LHCN-M2 (cell line): ENCODE data around the gene LINGO4. TPM values are rescaled to one million over a fixed set of nuclear protein-coding genes. Genes with fewer than 3 reads are reported as not detected.

Source experiments
- DNase-seq: peaks from one replicate; pipeline ENCODE4 v3.0.0-alpha.2; 2012; ENCODE audit warnings: low read depth
- total RNA-seq: library from RNA; depleted of rRNA; stranded (reverse); fragments of >200 nt; gene quantifications from 2 replicates; pipeline ENCODE4 v1.2.3, GENCODE V29; 2014

The LINGO4 gene
- total RNA-seq, 1 experiment from 2014 or later: not detected

DNA sequence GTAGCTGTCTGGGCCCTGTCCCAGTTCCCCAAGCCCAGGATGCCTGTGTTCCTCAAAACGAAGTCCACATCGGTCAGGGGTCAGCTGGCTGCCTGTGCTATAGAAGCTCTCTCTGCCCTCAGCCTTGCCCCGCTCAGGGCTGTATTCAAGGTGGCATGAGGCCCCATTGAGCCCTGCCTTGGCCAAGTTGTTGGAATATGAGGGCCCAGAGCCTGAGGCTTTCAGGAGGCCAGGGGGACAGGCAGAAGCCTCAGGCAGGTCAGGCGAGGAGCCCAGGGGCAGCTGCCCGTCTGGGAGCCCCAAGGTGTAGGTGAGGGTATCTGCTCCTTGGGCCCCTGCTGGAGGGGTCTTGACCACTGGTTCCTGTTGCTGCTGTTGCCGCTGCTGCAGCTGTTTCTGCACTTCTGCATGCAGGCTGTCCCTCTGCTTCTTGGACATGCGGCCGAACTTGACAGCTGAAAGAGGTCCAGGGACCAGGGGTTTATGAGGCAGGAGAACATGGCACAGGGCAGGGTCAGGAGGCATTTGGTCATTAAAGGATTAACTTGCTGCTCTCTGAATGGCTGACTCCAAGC, 9.8 kb upstream of the LINGO4 start:
- no peak for DNase-seq

- no peak for DNase-seq
These were observed 9.2 kb upstream of the LINGO4 start for GRCh38 chr1:151814426-151814825.

DNA sequence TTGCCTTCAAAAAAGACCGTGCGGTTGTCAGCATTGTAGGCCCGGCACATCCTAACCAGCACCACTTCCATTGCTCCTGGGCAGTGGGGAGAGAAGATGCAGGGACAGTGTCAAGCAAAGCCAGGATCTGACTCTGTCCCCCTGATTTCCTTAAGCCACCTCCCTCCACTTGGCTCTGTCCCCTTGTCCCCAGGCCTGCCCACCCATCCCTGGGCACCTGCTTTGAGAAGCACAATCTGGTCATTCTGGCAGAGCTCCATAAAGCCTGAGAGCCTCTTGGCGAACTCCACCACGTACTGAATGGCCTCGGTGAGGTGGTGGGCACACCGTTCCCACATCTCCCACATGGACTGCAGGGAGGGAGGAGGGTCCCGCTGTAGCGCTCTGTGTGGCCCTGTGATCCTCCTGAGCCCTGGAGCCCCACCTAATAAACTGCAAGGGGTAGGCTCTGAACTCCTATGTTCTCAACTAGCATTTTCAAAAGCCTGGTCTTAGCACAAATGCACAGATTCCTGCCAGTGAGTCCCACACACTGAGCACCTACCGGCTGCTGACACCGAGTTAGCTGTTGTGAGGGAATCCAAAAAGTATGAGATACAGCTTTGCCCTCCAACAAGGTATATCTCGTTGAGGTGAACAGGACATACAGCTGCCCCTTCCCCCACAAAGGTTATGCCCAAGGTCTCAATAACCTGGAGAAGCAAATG, 8.2 kb upstream of the LINGO4 start:
- DNase-seq: no peak

GRCh38 chr1:151811181-151811580, 6.0 kb upstream of the LINGO4 start:
- DNase-seq: peak; percentile 86

DNA sequence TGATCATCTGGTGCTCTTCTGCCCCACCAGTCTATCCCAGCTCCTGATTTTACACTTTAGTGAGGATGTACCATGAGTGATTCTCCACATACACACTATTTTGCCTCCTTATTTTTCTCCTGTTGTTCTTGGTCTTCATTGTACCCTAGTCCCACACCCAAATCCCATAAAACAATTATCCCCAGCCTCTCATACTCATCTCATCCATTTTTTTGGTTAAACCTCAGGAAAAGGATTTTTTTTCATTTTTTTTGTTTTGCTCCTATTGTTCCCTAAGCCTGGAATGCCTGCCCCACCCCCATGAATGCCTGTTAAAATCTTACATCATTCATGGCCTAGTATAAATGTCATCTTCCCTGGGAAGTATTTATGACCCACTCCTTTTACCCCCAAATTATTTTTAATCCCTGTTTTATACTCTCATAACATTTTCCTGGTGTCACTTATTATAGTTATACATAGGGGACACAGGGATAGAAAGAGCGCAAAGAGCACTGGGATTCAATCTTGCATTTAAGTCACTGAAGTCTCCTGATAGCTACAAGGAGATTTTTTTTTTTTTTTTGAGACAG, 4.9 kb upstream of the LINGO4 start:
- no peak for DNase-seq

DNA sequence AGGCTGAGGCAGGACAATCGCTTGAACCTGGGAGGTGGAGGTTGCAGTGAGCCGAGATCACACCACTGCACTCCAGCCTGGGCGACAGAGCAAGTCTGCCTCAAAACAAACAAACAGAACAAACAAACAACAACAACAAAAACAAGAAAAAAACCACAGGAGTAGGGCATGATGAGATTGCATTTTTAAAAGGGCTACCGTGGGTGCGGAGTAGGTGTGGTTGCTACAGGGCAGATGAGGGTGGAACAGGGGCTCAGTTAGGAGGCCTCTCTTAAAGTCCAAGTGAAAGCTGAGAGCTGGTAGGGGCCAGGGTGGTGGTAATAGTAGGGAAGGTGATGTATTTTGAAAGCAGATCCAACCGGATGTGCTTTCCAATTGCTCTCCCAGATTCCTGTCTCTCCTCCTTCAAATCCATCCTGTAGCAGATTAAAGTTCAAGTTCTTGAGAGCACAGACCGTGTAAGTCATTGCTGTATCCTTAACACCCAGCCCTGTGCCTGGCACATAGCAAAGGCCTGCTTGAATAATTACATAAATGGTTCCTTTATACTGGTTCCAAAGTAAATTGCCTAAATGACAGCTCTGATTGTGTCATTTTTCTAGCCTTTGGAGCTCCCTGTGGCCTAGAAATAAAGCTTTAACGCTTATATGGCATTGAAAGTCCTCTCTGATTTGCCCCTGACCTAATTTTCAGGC, 4.2 kb upstream of the LINGO4 start:
- no peak for DNase-seq

GRCh38 chr1:151807766-151808165, 2.5 kb upstream of the LINGO4 start:
- no peak for DNase-seq

GRCh38 chr1:151807131-151807530, 1.9 kb upstream of the LINGO4 start:
- DNase-seq: no peak

DNA sequence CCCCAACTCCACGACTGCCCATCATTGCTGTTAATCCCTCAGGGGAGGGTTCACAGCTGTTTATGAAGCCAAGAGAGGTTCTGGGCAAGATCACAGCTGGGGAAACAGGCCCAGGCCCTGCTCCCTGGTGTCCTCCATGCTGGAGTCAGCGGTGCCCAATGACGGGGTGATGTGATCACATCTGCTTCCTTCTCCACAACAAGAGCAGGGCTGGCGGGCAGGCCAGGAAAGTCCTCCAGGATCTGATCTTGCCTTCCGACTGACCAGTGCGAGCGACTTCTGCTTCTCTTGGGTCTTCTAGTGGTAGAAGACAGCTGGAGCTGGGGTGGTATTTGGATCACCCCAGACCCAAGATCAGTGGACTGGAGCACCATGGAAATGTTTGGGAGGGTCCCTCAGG, 951 bp upstream of the LINGO4 start:
- no peak for DNase-seq

GRCh38 chr1:151803915-151804314, 1.3 kb downstream of the LINGO4 start:
- no peak for DNase-seq

- DNase-seq: no peak
These were observed 2.1 kb downstream of the LINGO4 start for GRCh38 chr1:151803164-151803563.

- no peak for DNase-seq
These were observed 2.8 kb downstream of the LINGO4 start for GRCh38 chr1:151802372-151802771.

DNA sequence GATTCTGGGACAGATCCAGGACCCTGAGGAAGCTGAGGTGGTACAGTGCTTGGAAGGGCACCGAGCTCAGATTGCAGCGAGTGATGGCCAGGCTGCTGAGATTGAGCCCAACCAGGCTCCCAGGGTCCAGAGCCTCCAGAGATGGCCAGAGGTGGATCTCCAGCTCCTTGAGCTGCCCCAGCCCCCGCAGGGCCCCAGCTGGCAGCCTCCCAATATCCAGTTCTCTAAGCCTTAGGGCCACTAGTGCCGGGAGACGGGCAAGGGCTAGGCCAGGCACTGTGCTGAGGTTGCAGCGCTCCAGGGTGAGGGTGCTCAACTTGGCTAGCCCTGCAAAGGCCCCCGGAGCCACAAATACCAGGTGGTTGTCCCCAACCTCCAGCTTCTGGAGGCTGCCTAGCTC, 3.4 kb downstream of the LINGO4 start:
- no peak for DNase-seq

DNA sequence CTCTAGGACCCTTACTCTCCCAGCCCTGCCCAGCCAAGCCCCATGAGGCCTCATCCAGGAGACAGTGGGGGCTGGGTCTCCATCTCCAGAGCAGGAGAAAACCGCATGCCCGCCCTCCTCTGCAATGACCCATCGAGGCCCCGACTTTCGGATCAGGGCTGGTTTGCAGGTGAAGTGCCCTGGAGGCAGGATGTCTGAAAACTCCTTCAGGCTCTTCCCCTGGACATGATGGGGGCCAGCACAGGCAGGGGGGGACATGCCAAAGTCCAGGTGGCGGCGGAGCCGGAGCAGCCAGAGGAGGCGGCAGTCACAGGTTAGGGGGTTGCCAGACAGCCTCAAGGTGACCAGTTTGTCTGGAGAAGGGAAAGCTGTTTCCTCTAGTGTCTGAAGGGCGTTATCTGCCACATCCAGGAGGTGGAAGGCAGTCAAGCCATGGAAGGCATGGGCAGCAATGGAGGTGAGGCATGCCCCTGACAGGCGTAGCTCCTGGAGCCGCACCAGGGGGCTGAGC, 3.9 kb downstream of the LINGO4 start:
- no peak for DNase-seq

DNA sequence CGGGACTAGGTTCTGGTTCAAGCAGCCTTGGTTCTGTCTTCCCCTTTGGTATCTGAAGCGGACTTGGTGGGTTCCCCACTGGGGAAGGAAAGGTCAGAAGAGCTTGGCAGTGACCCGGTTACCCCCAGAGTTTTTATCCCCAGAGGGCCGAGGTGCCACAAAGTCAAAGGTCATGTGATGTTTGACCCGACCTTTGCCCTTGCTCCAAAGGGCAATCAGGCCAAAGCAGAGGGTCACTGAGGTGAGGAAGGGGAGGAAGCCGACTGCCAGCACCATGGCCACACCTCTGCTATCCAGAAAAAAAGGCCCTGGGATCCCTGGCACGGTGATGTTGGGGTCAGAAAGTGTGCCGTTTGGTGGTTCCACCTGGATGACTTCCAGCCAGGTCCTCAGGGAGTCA, 4.4 kb downstream of the LINGO4 start:
- no peak for DNase-seq

- no peak for DNase-seq
These were observed 5.8 kb downstream of the LINGO4 start for GRCh38 chr1:151799179-151800022.

DNA sequence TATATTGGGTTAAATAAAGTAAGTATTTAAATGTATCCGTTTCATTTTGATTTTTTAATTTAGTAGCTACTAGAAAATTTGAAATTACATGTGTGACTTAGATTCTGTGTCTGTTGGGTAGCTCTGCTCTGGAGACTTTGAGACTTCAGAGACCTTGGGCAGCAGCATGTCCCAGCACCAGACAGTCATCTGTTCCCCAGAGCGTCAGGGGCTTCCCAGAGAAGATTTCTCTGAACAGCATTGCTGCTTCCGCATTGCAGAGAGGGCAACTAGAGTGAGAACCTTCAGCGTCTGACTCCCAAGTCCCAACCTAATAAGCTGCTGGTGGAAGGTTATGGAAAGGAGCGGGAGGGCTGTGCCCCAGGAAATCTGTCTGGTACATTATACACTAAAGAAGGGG, 6.6 kb downstream of the LINGO4 start:
- no peak for DNase-seq

GRCh38 chr1:151790940-151791651, 14.1 kb downstream of the LINGO4 start:
- DNase-seq: no peak

DNA sequence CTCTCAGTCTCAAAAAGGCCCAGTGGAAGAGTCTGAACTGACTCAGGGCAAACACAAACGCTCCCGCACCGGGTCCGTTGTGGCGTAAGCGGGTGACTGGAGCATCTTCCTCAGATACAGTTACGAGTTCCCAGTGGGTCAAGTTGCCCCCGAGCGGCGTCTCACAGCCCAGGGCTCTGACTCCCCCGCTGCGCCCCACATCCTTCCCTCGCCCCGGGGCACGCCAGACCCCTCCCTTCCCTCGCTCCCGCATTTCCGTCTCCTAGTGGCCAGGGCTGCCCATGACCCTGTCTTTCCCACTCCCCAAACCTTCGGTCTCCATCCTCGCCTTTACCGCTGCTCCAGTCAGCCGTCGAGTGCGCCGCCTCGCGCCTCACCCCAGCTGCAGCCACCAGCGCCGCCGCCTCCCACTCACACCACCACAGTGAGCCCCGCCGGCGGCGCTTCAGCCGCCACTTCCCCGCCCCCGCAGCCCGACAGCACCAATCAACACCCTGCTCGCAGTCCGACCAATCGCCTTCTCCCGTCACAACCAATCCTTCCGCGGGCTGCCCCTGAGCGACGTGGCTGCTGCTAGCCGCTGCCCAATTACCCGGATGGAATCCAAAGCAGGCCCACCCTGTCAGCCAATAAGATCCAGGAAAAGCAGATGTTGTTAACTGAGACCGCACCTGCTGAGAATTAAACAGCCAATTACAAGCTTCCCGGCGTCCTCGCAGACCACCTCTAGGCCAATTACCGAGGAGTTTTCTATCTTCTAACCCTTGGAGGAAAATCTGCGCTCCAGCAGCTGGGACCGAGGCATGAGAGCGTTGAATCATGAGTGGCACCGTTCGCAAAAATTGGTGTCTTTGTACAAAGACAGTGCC, 14.9 kb downstream of the LINGO4 start, which contains the start of gene TDRKH:
Gene TDRKH (minus strand): TSS at position 430 of the 869 bp plus-strand sequence. CDS start 7,478 bp downstream, outside the sequence.
- DNase-seq: peak; percentile 99

DNA sequence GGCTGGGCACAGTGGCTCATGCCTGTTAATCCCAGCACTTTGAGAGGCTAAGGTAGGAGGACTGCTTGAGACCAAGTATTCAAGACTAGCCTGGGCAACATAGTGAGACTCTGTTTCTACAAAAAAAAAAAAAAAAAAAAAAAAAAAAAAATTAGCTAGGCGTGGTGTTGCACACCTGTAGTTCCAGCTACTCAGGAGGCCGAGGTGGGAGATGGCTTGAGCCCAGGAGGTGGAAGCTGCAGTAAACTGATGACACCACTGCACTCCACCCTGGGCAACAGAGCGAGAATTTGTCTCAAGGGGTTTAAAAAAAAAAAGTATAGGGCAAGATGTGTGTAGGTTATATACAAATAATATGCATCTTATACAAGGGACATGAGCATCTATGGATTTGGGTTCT, 17.5 kb downstream of the LINGO4 start:
- DNase-seq: no peak
